Fibroblast of upper back skin (primary cell): Measurements from ENCODE around the gene NCOR1.
"Not testable (repeated sequence)": the region's sequence is repeated elsewhere in the genome, so short reads cannot be mapped to it uniquely, and the experiment has no call there.

Source experiments
- DNase-seq: peaks from one replicate; pipeline ENCODE4 v3.0.0-alpha.2; 2013

The NCOR1 gene

GRCh38 chr17:16215273-16215964 lies at the start of gene NCOR1:
NCOR1 (minus strand) TSS chr17:16215534; CDS start chr17:16194569, 20,965 bp downstream.
- peak; percentile 94 for DNase-seq

GRCh38 chr17:16262201-16262600 lies 46.9 kb upstream of the NCOR1 start:
- no peak for DNase-seq

- no peak for DNase-seq
Measured at GRCh38 chr17:16261049-16261448, 45.7 kb upstream of the NCOR1 start.

- no peak for DNase-seq
Measured at GRCh38 chr17:16259926-16260325, 44.6 kb upstream of the NCOR1 start.

- no peak for DNase-seq
Measured at GRCh38 chr17:16258901-16259300, 43.6 kb upstream of the NCOR1 start.

- DNase-seq = no peak
Measured at GRCh38 chr17:16255481-16255921, 40.2 kb upstream of the NCOR1 start.

GRCh38 chr17:16254773-16255400 lies 39.6 kb upstream of the NCOR1 start:
- no peak for DNase-seq

- no peak for DNase-seq
Measured at GRCh38 chr17:16251556-16251955, 36.2 kb upstream of the NCOR1 start.

- DNase-seq = no peak
Measured at GRCh38 chr17:16251043-16251442, 35.7 kb upstream of the NCOR1 start.

- peak; percentile 56 for DNase-seq
Measured at GRCh38 chr17:16250635-16251034, 35.3 kb upstream of the NCOR1 start.

- DNase-seq = no peak
Measured at GRCh38 chr17:16247586-16247984, 32.3 kb upstream of the NCOR1 start.

- peak; percentile 9 for DNase-seq
Measured at GRCh38 chr17:16243801-16244567, 28.6 kb upstream of the NCOR1 start.

- DNase-seq = no peak
Measured at GRCh38 chr17:16243385-16243784, 28.1 kb upstream of the NCOR1 start.

GRCh38 chr17:16241906-16242399 lies 26.6 kb upstream of the NCOR1 start:
- DNase-seq = no peak

- DNase-seq = no peak
Measured at GRCh38 chr17:16239931-16240330, 24.6 kb upstream of the NCOR1 start.

- DNase-seq = no peak
Measured at GRCh38 chr17:16232391-16232790, 17.1 kb upstream of the NCOR1 start.

- DNase-seq = not testable (repeated sequence)
Measured at GRCh38 chr17:16229912-16230561, 14.7 kb upstream of the NCOR1 start.

GRCh38 chr17:16222406-16222805 lies 7.1 kb upstream of the NCOR1 start:
- DNase-seq = no peak

GRCh38 chr17:16217002-16217635 lies 1.8 kb upstream of the NCOR1 start, which contains the start of gene PIGL:
PIGL (plus strand) TSS chr17:16217210; CDS start chr17:16217227, 17 bp downstream.
- peak; percentile 95 for DNase-seq

- DNase-seq = not testable (repeated sequence)
Measured at GRCh38 chr17:16216341-16217001, 1.1 kb upstream of the NCOR1 start.

- DNase-seq = no peak
Measured at GRCh38 chr17:16215965-16216316, 607 bp upstream of the NCOR1 start.

GRCh38 chr17:16215002-16215272 lies 397 bp downstream of the NCOR1 start:
- no peak for DNase-seq
